HG02943 (cell line): ENCODE data around the gene MEGF6.

Source experiments
- ATAC-seq: cut with Tn5 transposase; IDR thresholded peaks from one replicate; pipeline ENCODE4 v1.9.1; 2021; ENCODE audit warnings: mild to moderate bottlenecking, low read depth, moderate library complexity; ENCODE audit not compliant: unreplicated experiment

The MEGF6 gene

GRCh38 chr1:3464649-3465025, 146.7 kb downstream of the MEGF6 start:
- ATAC-seq: no peak

DNA sequence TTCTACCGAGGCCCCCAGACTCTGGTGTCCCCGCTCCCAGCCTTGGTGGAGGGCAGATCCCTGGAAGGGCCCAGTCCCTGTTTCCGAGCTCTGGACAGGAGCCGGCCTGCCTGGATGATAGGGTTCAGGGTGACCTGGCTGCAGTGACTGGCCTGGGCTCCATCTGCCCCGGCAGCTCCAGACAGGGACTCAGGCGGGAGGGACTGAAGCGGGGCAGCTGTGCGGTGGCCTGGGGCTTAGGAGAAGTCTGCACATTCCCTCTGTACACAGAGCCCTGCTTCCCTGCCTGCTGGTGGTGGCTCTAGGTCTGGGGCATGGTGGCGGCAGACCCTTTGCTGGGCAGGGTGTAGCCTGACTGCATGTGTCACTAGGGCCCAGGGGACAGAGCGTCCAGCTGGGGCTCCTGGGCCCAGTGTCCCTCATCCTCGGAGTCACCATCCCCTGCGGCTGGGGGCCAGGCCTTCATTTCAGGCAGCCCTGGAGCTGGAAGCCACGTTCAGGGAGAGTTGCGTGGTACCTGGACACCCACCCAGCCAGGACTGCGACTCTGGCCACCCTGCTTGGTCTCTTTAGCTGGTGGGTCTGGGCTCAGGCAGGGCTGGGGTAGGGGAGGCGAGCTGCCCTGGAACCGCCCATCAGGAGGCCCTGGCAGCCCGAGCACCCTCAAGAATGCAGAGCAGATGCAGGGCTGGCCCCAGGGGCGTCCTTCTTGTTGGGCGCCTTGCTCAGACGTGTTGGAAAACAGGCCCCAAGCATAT, 147.2 kb downstream of the MEGF6 start:
- ATAC-seq: no peak

- no peak for ATAC-seq
These were observed 147.9 kb downstream of the MEGF6 start for GRCh38 chr1:3463408-3463863.

DNA sequence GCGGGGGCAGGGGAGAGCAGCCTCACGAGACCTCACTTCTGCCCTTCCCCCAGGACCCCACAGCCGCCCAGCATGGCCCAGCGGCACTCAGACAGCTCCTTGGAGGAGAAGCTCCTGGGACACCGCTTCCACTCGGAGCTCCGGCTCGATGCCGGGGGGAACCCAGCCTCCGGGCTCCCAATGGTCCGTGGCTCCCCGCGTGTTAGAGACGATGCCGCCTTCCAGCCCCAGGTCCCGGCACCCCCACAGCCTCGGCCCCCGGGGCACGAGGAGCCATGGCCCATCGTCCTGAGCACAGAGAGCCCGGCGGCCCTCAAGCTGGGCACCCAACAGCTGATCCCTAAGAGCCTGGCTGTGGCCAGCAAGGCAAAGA, 148.3 kb downstream of the MEGF6 start:
- ATAC-seq: no peak

DNA sequence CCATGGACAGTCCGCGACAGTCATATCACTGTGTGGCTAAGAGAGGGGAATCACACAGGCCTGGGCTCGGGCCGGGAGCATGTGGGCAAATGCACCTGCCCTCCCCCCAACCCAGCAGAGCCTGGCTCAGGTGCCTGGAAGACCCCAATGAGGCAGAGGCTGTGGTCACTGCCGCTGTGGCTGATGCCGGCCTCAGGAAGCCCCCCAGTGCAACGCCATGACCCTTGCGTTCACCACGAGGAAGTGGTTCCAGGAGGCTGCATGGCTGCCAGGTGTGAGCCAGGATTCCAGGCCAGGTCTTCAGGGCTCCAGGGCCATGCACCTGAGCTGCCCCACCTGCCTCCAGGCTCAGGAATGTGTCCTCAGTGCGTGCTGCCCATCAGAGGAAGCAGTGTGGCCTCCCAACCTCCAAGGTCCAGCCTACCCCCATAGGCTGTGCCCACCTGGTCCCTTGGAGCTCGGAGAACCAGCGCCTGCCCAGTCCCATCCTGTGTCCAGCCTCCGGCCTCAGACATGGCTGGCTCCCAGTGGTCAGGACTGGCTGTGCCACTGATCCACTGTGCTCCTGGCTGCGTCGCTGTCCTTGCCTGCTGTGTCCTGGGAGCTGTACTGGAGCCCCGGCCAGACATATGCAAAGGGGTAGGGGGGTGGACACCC, 148.8 kb downstream of the MEGF6 start:
- no peak for ATAC-seq

DNA sequence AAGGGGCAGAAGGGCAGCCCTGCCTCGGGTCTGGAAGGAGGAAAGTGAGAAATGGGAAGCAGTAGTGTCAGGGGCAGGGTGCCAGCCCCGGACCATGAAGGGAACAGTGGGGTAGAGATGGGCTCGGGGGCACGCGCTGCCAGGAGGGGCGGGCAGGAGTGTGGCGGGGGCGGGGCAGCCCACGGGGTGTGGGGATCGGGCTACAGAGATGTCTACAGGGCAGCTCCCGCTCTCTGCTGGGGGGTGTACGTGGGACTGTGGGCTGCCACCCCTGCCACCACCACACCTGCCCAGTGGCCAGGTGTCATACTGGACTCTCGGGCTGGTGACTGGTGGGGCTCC, 149.4 kb downstream of the MEGF6 start:
- ATAC-seq: no peak

DNA sequence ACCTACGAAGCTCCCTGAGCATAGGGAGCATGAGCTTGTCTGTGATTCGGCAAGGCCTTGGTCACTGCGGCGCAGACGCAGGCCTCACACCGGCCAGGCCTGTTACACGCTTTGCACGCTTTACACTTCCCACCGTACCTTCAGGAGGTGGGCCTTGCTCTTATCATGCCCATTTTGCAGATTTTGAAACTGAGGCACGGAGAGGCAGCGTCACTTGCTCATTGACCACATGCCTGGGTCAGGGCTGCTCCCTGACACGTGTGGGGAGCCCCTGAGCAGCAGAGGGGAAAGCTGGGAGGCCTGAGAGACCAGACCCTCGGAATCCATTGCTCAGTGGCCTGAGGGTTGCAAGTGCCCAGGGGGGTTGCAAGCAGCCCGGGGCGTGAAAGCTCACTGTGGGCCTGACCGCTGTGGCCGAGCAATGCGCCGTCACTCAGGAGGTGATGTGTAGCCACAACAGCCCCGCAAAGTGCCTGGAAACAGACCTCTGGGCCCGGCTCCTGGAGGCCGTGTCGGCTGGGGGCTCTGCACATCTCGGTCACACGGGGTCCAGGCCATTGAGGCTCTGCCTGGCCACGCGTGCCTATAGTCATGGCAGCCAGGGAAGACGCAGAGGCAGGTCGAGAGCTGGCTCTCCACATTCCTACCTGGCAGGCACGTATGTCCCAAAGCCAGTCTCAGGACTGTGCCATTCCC, 149.9 kb downstream of the MEGF6 start:
- no peak for ATAC-seq

- ATAC-seq: no peak
These were observed 150.6 kb downstream of the MEGF6 start for GRCh38 chr1:3460672-3461131.

GRCh38 chr1:3459940-3460671, 151.2 kb downstream of the MEGF6 start:
- no peak for ATAC-seq

- ATAC-seq: no peak
These were observed 152.0 kb downstream of the MEGF6 start for GRCh38 chr1:3459051-3459908.

DNA sequence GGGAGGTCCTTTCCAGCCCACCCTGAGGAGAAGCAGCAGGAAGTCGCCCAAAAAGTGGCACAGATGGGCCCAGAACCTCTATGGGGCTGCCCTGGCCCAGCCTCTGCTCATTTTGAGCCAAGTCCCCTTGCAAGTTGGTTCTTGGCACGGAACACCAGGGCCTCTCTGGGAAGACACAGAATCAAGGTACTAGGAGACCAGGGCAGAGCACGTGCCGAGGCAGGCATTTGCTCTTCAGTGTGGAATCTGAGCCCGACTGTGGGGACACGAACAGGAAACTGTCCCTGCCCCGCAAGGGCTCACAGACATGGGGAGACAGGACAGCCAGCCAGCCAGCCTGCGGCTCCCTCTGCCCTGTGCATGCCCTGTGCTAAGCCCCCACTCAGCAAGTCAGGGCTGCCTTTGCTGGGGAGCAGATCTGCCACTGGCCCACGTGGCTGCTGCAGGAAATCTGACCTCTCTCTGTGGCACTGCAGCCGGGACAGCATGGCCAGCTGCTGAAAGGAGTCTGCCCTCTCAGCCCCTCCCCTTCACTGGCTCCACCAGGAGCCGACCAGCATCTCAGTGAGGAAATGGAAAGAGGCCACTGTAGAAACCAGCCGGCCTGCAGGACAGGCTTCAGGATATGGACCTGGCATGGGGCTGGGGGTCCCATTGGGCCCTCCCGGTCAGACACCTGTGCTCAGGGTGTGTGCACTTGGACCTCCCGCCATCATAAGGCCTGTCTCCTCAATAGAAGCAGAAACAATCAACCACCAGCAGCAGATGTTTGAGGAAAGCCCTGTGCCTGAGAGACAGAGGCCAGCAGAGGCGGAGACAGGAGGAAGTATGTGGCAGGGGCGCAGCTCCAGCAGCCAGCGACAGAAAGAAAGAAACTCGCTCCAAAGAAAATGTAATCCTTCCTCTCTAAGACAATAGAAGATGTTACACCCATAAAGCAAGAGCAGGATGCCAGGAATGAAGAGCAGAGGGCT, 153.1 kb downstream of the MEGF6 start:
- ATAC-seq: no peak

DNA sequence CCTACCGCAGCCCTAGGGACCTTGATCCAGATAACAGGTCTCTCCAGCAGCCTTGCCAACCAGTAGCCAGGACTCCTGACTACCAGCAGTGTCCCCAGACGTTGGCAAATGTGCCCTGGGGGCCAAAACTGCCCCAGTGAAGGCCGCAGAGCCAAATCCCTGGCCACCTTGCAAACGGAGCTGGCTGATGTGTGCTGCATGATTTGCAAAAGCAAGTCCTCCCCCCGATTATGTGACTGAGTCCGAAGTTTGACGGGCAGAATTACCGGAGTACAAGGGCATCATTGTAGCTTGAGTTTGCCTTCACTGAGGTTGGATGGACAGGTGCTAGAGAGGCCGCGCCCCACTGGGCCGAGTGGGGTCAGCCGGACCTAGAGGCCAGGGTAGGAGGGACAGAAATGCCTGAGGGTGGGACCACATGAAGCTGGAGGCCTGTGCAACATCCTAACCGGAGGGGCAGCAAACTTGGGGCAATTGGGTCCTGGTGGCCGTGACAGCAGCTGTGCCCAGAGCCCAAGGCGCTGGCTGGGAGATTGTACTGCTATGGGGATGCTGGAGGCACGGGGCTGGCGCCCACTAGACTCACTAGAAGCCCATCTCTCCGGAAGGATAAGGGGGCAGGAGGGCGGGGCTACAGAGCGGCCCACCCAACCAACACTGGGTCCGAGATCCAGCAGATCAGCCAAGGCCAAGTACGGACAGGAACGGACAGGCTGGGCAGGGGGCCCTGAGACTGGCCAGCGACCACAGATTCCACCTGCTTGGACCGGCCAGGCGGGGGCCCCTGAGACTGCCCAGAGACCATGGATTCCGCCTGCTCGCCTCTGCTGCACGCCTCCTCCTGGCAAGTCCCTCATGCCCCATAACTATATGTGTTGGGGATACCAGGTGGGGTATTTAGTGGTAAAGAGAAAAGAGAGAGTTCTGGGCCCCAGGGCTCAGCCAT, 154.1 kb downstream of the MEGF6 start:
- no peak for ATAC-seq

DNA sequence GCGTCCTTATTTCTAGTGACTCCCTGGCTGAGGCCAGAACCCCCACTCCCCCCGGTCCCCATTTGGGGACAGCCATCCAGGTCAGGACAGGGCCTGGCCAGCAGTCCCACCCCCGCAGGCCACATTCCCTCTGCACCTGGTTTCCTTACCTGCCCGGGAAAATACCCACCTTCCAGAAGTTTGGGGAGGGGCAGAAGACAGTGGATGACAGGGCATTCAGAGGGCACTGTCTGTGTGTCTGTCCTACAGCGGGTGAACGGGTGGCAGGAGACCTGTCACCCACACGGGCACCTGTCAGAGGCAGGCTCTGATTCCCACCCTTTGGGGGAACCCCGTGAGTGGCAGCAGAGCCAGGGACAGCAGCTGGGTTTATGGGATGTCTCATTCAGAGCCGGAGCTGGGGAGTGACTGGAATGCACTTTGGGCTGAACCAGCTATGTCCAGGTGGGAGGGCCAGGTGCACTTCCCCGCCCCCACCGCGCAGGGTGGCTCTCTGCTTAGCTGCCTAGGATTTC, 154.8 kb downstream of the MEGF6 start:
- ATAC-seq: no peak

- no peak for ATAC-seq
These were observed 155.4 kb downstream of the MEGF6 start for GRCh38 chr1:3455670-3456448.

GRCh38 chr1:3454811-3455618, 156.3 kb downstream of the MEGF6 start:
- ATAC-seq: no peak
